HG03457 (cell line): ENCODE measurements around the gene HHIP.
"Not testable (repeated sequence)": the region's sequence is repeated elsewhere in the genome, so short reads cannot be mapped to it uniquely, and the experiment has no call there.

Experiments
- ATAC-seq: cut with Tn5 transposase; IDR thresholded peaks from one replicate; pipeline ENCODE4 v1.9.1; 2021; ENCODE audit warnings: moderate number of reproducible peaks; ENCODE audit not compliant: unreplicated experiment

The HHIP gene

DNA sequence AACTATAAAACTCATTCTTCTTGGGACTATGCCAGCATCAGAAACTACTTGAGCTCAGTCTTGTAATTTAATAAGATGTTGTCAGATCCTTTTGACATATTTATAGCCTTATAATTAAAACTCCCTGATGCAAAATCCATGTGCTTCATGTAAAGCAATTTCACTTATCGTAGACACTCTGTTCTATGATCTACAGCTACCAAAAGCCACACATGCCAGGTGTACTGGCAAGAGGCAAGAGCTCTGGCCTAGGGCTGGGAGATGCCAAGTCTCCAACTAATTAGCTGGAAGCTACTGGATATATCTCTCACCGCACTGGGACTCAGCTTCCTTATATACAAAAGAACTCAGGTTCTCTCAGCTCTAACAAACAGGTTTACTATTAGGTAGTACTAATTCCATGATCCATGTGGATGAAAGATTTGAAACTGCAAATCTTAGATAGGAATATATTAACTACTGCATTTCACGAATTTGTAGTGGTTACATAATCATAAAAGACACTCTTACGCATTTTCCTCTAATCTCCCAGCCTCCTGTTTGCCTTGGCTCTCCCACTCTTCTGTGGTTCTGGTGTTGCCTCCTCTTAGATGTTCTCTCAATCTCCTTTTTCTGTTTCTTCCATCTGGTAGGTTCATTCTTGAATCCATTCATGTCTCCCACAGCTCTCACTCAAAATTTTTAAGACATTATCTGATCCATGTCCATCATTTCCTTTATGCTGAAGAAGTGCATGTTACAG lies 103.0 kb downstream of the HHIP start:
- ATAC-seq, result no peak

DNA sequence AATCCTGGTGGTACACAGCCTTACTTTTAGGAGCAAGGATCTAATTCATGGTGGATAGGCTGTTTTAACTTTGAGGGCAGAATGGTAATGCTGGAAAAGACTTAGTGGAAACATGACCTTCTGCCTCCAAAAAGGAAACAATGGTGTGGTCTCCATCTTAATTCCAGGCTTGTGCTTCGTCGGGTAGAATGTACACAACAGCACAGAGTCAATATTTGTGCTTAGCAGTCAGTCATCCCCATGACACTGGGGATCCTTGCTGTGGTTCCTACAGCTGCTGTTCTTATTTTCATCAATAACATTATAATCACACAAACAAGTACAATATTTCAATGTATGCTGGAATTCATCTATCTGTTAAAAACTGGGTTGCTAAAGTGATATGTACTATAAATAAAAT lies 104.4 kb downstream of the HHIP start:
- no peak for ATAC-seq

DNA sequence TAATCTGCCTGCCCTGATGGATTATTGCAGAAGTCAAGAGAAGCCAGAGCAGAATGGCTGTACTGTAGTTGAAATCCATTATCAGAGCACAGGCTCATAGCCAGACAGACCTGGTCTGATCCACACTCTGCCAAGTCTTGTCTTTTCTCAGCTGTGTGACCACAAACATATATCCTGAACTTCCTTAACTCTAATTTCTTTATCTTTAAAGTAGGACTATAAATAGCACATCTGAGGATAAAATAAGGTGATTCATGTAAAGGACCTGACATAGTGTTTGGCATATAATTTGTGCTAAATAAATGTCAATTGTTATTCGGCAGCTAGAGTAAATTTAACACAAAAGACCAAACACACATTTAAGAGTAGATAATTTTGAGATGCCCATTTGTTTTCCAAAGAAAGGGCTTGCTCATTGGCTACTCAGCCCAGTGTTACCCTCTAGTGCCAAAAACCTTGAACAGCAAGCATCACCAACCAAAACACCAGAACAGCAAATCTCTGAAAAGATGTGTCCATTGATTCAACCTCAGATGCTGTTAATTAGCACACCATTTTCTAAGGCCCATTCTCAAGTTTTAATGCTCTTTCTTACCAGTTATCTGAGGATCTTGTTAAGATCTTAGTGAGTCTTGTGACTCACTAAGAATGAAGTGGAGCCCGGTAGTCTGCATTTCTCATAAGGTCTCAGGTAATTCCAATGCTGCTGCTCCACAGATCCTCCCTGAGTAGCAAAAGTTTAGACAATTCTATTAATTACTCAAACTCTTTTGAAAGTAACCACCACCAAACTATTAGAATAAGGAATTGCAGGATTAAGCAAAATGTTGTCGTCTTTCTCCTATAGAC lies 108.8 kb downstream of the HHIP start:
- no peak for ATAC-seq

DNA sequence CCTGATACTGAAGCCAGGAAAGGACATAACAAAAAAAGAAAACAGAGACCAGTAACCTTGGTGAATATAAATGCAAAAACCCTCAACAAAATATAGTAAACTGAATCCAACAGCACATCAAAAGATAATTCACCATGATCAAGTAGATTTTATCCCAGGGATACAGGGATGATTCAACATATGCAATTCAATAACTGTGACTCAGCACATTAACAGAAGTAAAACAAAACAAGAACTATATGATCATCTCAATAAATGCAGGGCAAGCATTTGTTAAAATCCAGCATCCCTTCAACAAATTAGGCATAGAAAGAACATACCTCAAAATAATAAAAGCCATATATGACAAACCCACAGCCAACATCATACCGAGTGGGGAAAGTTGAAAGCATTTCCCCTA lies 112.0 kb downstream of the HHIP start:
- ATAC-seq, result no peak

DNA sequence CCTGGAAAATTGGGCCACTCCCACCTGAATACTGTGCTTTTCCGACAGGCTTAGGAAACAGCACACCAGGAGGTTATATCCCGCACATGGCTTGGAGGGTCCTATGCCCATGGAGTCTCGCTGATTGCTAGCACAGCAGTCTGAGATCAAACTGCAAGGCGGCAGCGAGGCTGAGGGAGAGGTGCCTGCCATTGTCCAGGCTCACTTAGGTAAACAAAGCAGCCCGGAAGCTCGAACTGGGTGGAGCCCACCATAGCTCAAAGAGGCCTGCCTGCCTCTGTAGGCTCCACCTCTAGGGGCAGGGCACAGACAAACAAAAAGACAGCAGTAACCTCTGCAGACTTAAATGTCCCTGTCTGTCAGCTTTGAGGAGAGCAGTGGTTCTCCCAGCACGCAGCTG lies 122.9 kb downstream of the HHIP start:
- not testable (repeated sequence) for ATAC-seq

DNA sequence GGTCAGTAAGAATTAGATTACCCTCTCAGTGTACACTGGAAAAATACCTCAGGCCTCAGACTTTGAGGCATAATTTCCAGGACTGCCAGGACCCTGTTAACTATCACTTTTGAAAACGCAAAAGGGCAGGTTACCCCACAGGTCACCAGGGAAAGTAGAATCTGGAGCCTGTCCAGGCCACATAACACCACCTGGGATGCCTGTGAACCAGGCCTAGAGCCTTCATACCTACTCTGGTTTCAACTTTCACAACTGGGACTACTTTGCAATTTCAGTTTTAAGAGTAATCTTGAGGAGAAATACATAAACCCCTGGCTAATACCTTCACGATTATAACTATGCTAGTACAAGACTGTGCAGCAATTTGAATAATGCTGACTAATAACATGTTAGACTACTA lies 132.4 kb downstream of the HHIP start:
- no peak for ATAC-seq

DNA sequence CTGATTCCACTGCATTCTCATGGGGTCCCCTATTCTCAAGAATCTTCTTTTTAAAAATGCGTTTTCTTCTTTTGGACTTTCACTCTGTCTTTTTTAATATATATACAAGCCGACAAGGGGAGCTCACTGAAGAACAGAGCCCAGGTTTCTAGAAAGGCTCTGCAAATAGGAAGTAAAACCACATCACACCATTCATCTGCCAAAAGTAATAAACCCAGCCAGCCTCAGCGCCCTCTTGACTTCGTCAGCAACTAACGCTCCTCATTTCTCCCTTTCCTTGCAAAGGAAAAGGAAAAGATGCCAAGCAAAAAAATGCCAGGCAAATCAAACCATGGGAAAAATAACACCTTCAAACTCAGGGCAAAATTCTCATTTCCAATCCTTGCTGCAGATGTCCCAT lies 136.4 kb downstream of the HHIP start:
- no peak for ATAC-seq

DNA sequence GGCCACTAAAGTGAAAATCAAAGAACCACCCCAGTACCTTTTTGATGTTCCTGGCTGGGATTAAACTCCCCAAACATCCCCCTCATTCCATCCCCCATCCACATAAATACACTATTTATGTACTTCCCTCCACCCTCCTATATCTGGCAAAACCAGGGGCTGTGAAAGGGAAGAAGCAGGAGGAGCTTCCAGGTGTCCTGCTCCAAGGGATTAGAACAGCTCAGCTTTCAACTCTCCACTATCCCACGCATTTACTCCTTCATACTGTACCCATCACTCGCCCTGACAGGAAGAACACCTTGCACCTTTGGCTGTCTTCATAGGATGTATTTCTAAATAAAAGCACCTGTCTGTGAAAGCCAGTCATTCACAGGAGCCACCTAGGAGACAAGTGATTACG lies 140.0 kb downstream of the HHIP start:
- ATAC-seq, result no peak

DNA sequence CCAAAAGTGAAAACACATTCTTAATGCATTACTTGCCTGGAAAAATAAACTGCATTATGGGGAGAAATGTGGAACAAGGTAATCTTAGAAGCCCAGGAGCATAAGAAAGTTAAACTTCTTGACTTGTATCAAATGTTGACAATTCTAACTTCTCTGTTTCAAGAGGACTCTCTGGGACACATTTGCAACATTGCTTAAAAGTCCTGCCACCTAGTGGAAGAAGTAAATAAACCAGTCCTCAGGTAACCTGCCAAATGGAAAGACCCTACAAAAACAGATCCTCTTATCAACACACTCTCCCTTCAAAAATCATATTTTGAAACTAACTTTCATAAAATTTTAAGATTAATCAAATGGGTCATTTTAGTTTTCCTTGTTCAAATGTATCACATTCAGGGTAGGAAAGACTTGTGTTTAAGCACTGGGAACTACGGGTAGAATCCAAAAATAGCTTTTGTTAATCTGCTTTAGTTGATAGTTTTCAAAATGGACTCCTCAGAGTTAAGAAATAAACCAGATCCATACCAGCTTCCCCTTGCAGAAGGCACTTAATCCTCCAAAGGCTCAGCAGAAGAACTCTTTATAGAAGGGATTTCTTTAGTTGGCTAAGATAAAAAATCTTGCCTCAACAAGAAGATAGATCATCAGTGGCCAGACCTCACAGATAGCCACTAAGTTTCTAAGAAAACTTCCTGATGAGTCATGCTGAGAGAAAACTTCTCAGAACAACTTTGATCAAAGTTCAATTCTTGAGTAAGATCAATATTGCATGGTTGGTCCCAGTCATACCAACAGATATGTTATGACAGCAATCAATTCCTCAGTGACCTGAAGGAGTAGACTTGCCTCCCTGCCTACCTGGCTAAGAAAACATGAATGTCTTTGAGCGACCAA lies 141.7 kb downstream of the HHIP start:
- ATAC-seq, result peak; percentile 65

DNA sequence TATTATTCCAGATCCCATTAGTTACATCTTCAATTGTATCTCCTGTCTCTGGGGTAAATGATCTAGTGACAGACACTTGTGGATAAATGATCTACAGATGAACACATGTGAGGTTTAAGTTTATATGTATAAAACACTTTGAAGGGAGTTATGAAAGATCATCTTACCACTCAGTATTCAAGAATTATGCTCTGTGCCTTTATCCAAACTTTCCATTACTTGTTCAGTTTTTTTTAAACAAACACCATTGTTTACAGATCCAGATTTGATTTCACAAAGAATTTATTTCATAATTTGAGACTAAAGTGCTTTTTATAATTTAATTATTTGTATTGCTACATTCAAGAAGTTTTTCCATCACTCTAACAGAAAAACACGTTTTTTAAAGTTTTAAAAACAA lies 142.5 kb downstream of the HHIP start:
- no peak for ATAC-seq

DNA sequence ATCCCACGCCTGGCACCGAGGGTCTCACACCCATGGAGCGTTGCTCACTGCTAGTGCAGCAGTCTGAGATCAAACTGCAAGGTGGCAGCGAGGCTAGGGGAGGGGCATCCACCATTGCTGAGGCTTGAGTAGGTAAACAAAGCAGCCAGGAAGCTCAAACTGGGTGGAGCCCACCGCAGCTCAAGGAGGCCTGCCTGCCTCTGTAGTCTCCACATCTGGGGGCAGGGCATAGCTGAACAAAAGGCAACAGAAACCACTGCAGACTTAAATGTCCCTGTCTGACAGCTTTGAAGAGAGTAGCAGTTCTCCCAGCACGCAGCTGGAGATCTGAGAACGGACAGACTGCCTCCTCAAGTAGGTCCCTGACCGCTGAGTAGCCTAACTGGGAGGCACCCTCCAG lies 146.0 kb downstream of the HHIP start:
- ATAC-seq, result not testable (repeated sequence)
